K562 (cell line): ENCODE measurements around the gene PGM5.
"Not testable (repeated sequence)": the region's sequence is repeated elsewhere in the genome, so short reads cannot be mapped to it uniquely, and the experiment has no call there.

Experiments
- E2F4 ChIP-seq: sonication (generic); formaldehyde crosslinking; IDR thresholded peaks from 2 replicates; pipeline ENCODE4 v1.8.0; 2022; ENCODE audit warnings: mild to moderate bottlenecking, low read depth, missing genetic modification reagents
- ZC3H8 ChIP-seq: fragments of 450-650 bp; IDR thresholded peaks from 2 replicates; pipeline ENCODE4 v1.6.1; 2017
- ZNF24 ChIP-seq: fragments of 450-650 bp; IDR thresholded peaks from 2 replicates; pipeline ENCODE4 v1.6.1; 2016

- not testable (repeated sequence) for TF ChIP-seq E2F4, ZNF24, ZC3H8
Observed at GRCh38 chr9:68390737-68391136, 34.3 kb downstream of the PGM5 start.
